ENCODE data around the gene DTX4.

The DTX4 gene

GRCh38 chr11:59200423-59200746 lies 28.5 kb downstream of the DTX4 start:
- no peak for DNase-seq (ENCODE audit: extremely low spot score)
- POLR2A ChIA-PET, result no interaction called here
- CTCF ChIA-PET, result no interaction called here
- TF ChIP-seq ZNF384 (IDR thresholded peaks at IDR 0.05), result no peak
- no peak for TF ChIP-seq FOXM1 (IDR thresholded peaks at IDR 0.05; ENCODE audit: borderline replicate concordance)
- TF ChIP-seq CTBP1 (IDR thresholded peaks at IDR 0.05; ENCODE audit: borderline replicate concordance), result no peak
- no peak for TF ChIP-seq PKNOX1 (IDR thresholded peaks at IDR 0.05)
- TF ChIP-seq BHLHE40 (IDR thresholded peaks at IDR 0.05; ENCODE audit: borderline replicate concordance), result no peak
- TF ChIP-seq L3MBTL2 (conservative IDR thresholded peaks at IDR 0.05), result no peak
- TF ChIP-seq ARNT (IDR thresholded peaks at IDR 0.05), result no peak
- TF ChIP-seq TARDBP (IDR thresholded peaks at IDR 0.05), result no peak
- no peak for TF ChIP-seq HDGF (IDR thresholded peaks at IDR 0.05; ENCODE audit: borderline replicate concordance)
- no peak for TF ChIP-seq LEF1 (IDR thresholded peaks at IDR 0.05; ENCODE audit: borderline replicate concordance)
- TF ChIP-seq ELF4 (IDR thresholded peaks at IDR 0.05), result no peak
- TF ChIP-seq NFRKB (IDR thresholded peaks at IDR 0.05), result no peak
- no peak for TF ChIP-seq SUZ12 (IDR thresholded peaks at IDR 0.05)

- ChIA-PET POLR2A (no interaction called here), CTCF (interaction anchor here (2.5 kb wide), 1 partner anchor 15 kb away, joined by 6 read pairs; no protein-coding TSS in a partner anchor)
- TF ChIP-seq BHLHE40 (IDR thresholded peaks at IDR 0.05; ENCODE audit: borderline replicate concordance) (no peak), FOXK2 (IDR thresholded peaks at IDR 0.05) (no peak), CTBP1 (IDR thresholded peaks at IDR 0.05; ENCODE audit: borderline replicate concordance) (no peak), SUZ12 (IDR thresholded peaks at IDR 0.05) (no peak), FOXM1 (IDR thresholded peaks at IDR 0.05; ENCODE audit: borderline replicate concordance) (no peak), ZNF384 (IDR thresholded peaks at IDR 0.05) (no peak), PKNOX1 (IDR thresholded peaks at IDR 0.05) (no peak), SP1 (IDR thresholded peaks at IDR 0.05) (no peak)
- no peak for DNase-seq (ENCODE audit: extremely low spot score)
Measured at GRCh38 chr11:59201353-59201752, 29.4 kb downstream of the DTX4 start.

GRCh38 chr11:59204746-59205145 lies 32.8 kb downstream of the DTX4 start:
- TF ChIP-seq CTBP1 (IDR thresholded peaks at IDR 0.05; ENCODE audit: borderline replicate concordance), result no peak
- no peak for TF ChIP-seq TARDBP (IDR thresholded peaks at IDR 0.05)
- ChIA-PET POLR2A (no interaction called here), CTCF (no interaction called here)
- DNase-seq (ENCODE audit: extremely low spot score), result no peak

GRCh38 chr11:59205648-59206047 lies 33.7 kb downstream of the DTX4 start:
- DNase-seq (ENCODE audit: extremely low spot score), result no peak
- CTCF ChIA-PET, result interaction anchor here (0.9 to 1.6 kb wide), 2 partner anchors 19 to 476 kb away, joined by 3 to 4 read pairs; no protein-coding TSS in a partner anchor
- POLR2A ChIA-PET, result no interaction called here
- TF ChIP-seq SP1 (IDR thresholded peaks at IDR 0.05) (no peak), FOXK2 (IDR thresholded peaks at IDR 0.05) (no peak), ARNT (IDR thresholded peaks at IDR 0.05) (no peak), L3MBTL2 (conservative IDR thresholded peaks at IDR 0.05) (no peak), HDGF (IDR thresholded peaks at IDR 0.05; ENCODE audit: borderline replicate concordance) (no peak)

GRCh38 chr11:59206635-59207034 lies 34.7 kb downstream of the DTX4 start:
- CTCF ChIA-PET, result interaction anchor here (0.6 to 1.6 kb wide), 3 partner anchors 20 to 475 kb away, joined by 3 to 4 read pairs (median 3); no protein-coding TSS in a partner anchor
- peak; percentile 43 for DNase-seq (ENCODE audit: extremely low spot score)
- TF ChIP-seq PKNOX1 (IDR thresholded peaks at IDR 0.05), result no peak
- no peak for TF ChIP-seq SUZ12 (IDR thresholded peaks at IDR 0.05)
- TF ChIP-seq TARDBP (IDR thresholded peaks at IDR 0.05), result no peak
- no peak for TF ChIP-seq NFRKB (IDR thresholded peaks at IDR 0.05)
- no peak for TF ChIP-seq SP1 (IDR thresholded peaks at IDR 0.05)
- TF ChIP-seq FOXK2 (IDR thresholded peaks at IDR 0.05), result no peak
- no peak for TF ChIP-seq FOXM1 (IDR thresholded peaks at IDR 0.05; ENCODE audit: borderline replicate concordance)
- no peak for TF ChIP-seq CTBP1 (IDR thresholded peaks at IDR 0.05; ENCODE audit: borderline replicate concordance)
- no peak for TF ChIP-seq ARNT (IDR thresholded peaks at IDR 0.05)
- no peak for TF ChIP-seq LEF1 (IDR thresholded peaks at IDR 0.05; ENCODE audit: borderline replicate concordance)
- TF ChIP-seq HDGF (IDR thresholded peaks at IDR 0.05; ENCODE audit: borderline replicate concordance), result no peak
- no peak for TF ChIP-seq L3MBTL2 (conservative IDR thresholded peaks at IDR 0.05)
- no peak for TF ChIP-seq BHLHE40 (IDR thresholded peaks at IDR 0.05; ENCODE audit: borderline replicate concordance)
- POLR2A ChIA-PET, result no interaction called here

- DNase-seq (ENCODE audit: extremely low spot score), result peak; percentile 42
- POLR2A ChIA-PET, result no interaction called here
- no peak for TF ChIP-seq FOXA1 (IDR thresholded peaks at IDR 0.05)
- CTCF ChIA-PET, result no interaction called here
Measured at GRCh38 chr11:59207988-59208451, 36.1 kb downstream of the DTX4 start.

GRCh38 chr11:59208956-59209355 lies 37.0 kb downstream of the DTX4 start:
- TF ChIP-seq ZNF384 (IDR thresholded peaks at IDR 0.05), result no peak
- TF ChIP-seq SP1 (IDR thresholded peaks at IDR 0.05), result no peak
- no peak for TF ChIP-seq ELF4 (IDR thresholded peaks at IDR 0.05)
- TF ChIP-seq FOXA1 (IDR thresholded peaks at IDR 0.05), result no peak
- TF ChIP-seq TARDBP (IDR thresholded peaks at IDR 0.05), result no peak
- TF ChIP-seq CTBP1 (IDR thresholded peaks at IDR 0.05; ENCODE audit: borderline replicate concordance), result no peak
- no peak for TF ChIP-seq FOXK2 (IDR thresholded peaks at IDR 0.05)
- no peak for TF ChIP-seq LEF1 (IDR thresholded peaks at IDR 0.05; ENCODE audit: borderline replicate concordance)
- TF ChIP-seq FOXM1 (IDR thresholded peaks at IDR 0.05; ENCODE audit: borderline replicate concordance), result no peak
- TF ChIP-seq BHLHE40 (IDR thresholded peaks at IDR 0.05; ENCODE audit: borderline replicate concordance), result no peak
- DNase-seq (ENCODE audit: extremely low spot score), result no peak
- ChIA-PET CTCF (no interaction called here), POLR2A (no interaction called here)
